Astrocyte (in vitro differentiated cells and primary cell): ENCODE results near the gene RBM19.

Source experiments
- EZH2 ChIP-seq: IDR thresholded peaks from 2 replicates; pipeline ENCODE4 v1.6.1; 2012; ENCODE audit warnings: mild to moderate bottlenecking, low read length, inconsistent platforms; ENCODE audit not compliant: insufficient read depth
- TF ChIP-seq, protein P1 (sequence below): IDR thresholded peaks from 2 replicates; pipeline ENCODE4 v1.5.1; 2011; ENCODE audit warnings: low read depth, mild to moderate bottlenecking, inconsistent platforms, low read length, moderate library complexity; ENCODE audit not compliant: insufficient read depth

DNA sequence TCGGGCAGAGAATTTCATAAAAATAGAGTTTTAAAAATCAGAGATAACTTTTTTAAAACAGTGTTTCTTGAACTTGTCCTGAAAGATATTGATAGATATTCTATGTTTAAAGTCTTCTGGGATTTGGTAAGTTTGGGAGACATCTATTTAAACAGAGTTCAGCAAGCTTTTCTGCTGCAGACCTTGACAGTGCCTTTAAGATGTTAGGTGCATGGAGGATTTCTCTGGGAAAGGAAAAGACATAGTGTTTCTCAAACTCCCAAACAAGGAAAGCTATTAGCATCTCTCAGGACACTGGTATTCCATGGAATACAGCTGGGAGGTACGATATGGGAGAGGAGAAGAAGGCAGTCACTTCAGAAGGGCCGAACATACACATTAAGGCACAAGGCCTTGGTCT is 97.8 kb downstream of the RBM19 start:
- TF ChIP-seq, protein P1, sequence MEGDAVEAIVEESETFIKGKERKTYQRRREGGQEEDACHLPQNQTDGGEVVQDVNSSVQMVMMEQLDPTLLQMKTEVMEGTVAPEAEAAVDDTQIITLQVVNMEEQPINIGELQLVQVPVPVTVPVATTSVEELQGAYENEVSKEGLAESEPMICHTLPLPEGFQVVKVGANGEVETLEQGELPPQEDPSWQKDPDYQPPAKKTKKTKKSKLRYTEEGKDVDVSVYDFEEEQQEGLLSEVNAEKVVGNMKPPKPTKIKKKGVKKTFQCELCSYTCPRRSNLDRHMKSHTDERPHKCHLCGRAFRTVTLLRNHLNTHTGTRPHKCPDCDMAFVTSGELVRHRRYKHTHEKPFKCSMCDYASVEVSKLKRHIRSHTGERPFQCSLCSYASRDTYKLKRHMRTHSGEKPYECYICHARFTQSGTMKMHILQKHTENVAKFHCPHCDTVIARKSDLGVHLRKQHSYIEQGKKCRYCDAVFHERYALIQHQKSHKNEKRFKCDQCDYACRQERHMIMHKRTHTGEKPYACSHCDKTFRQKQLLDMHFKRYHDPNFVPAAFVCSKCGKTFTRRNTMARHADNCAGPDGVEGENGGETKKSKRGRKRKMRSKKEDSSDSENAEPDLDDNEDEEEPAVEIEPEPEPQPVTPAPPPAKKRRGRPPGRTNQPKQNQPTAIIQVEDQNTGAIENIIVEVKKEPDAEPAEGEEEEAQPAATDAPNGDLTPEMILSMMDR: no peak
- no peak for TF ChIP-seq EZH2
